T-helper 1 cell treated with Interleukin-12 subunit alpha and Interleukin-12 subunit beta and Interleukin-4 antibody, amounts not matched to agents 30 μg/mL and 1 μg/mL, for 36 hours (primary cell): ENCODE measurements around the gene CCDC40.

Experiments used
- H3K27ac Mint-ChIP-seq: one replicate; pipeline ENCODE4 v1.8.0; 2021; ENCODE audit warnings: mild to moderate bottlenecking, mixed read lengths
- H3K27me3 Mint-ChIP-seq: one replicate; pipeline ENCODE4 v1.8.0; 2021; ENCODE audit warnings: low read depth, mixed read lengths
- H3K36me3 Mint-ChIP-seq: one replicate; pipeline ENCODE4 v1.8.0; 2021; ENCODE audit warnings: low read depth, mixed read lengths
- H3K4me1 Mint-ChIP-seq: one replicate; pipeline ENCODE4 v1.8.0; 2021; ENCODE audit warnings: low read depth, mixed read lengths
- H3K4me3 Mint-ChIP-seq: one replicate; pipeline ENCODE4 v1.8.0; 2021; ENCODE audit warnings: mild to moderate bottlenecking, moderate library complexity, mixed read lengths
- H3K9me3 Mint-ChIP-seq: one replicate; pipeline ENCODE4 v1.8.0; 2021; ENCODE audit warnings: mixed read lengths

Gene CCDC40

DNA sequence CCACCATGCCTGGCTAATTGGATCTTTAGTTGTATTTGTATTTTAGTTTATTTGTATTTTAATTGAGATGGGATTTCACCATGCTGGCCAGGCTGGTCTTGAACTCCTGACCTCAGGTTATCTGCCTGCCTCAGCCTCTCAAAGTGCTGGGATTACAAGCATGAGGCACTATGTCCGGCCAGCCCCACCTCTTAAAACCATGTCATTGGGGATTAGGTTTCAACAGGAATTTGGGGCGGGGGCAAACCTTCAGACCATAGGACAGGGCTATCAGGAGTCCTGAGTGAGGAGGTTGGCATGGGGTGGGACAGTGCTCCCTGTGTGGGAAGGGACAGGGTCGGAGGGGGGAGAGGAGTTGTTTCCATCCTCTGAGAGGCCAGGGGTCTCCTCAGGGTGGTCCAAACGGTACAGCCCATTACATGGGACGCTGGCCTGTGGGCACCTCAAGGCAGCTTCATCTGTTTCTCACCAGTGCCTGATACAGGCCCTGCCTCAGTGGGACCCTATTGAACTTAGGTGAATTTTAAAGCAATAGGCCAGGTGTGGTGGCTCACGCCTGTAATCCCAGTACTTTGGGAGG is 86.6 kb downstream of the CCDC40 start:
- Mint-ChIP-seq H3K9me3 (no peaks in the 10 kb centered on the region), H3K36me3 (no peaks in the 10 kb centered on the region), H3K27ac (no peak overlapping the region), H3K4me3 (no peak overlapping the region), H3K4me1 (no peaks in the 10 kb centered on the region), H3K27me3 (peaks cover 6% of the 10 kb centered on the region)

DNA sequence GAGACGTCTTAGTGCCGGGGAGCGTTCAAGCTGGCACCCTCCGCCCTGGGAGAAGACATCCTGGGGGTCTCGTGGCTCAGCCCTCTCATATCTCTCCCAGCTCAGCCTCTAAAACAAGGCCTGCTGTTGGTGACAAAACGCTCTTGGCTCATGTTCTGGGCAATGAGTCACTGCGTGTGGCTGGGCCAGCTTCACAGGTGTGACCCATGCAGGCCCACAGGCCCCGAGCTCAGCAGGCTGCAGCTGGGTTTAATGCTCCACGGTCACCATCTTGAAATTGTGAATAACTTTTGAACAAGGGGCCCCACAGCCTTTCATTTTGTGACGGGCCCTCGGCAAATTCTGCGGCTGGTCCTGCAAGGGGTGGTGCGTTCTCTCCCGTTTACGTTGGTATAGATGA is 87.3 kb downstream of the CCDC40 start:
- peaks cover 13% of the 10 kb centered on the region for H3K27me3 Mint-ChIP-seq
- H3K4me3 Mint-ChIP-seq = no peak overlapping the region
- no peaks in the 10 kb centered on the region for H3K9me3 Mint-ChIP-seq
- H3K4me1 Mint-ChIP-seq = no peaks in the 10 kb centered on the region
- no peak overlapping the region for H3K27ac Mint-ChIP-seq
- H3K36me3 Mint-ChIP-seq = no peaks in the 10 kb centered on the region

DNA sequence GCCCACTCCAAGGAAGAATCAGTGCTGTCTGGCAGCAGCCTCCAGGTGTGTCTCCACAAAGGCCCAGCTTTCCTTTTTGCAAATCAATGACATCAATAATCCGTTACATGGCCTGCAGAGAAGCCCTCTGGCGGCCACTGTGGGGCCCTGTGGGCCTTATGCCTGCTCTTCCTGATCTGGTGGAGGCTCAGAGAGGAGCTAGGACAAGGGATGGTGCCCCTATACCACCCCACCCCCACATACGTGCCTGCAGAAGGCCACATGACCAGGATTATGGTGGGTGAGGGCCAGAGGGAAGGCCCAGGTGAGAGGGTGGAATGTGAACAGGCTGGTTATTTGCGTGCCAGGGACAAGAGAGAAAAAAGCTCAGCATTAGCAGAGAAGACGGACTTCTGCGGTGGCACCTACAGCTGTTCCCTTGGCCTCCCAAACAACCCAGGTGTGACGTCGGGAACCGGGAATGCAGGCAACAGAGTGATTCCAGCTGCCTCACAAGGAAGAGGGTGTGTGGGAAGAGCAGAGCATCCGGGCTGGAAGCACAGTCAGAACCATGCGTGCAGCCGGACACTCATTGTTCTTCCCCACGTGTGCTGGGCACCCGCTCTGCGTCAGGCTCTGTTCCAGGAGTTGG is 88.0 kb downstream of the CCDC40 start:
- H3K36me3 Mint-ChIP-seq = no peaks in the 10 kb centered on the region
- no peak overlapping the region for H3K4me3 Mint-ChIP-seq
- H3K9me3 Mint-ChIP-seq = no peaks in the 10 kb centered on the region
- no peak overlapping the region for H3K27ac Mint-ChIP-seq
- H3K27me3 Mint-ChIP-seq = peaks cover 20% of the 10 kb centered on the region
- H3K4me1 Mint-ChIP-seq = peaks cover 2% of the 10 kb centered on the region

DNA sequence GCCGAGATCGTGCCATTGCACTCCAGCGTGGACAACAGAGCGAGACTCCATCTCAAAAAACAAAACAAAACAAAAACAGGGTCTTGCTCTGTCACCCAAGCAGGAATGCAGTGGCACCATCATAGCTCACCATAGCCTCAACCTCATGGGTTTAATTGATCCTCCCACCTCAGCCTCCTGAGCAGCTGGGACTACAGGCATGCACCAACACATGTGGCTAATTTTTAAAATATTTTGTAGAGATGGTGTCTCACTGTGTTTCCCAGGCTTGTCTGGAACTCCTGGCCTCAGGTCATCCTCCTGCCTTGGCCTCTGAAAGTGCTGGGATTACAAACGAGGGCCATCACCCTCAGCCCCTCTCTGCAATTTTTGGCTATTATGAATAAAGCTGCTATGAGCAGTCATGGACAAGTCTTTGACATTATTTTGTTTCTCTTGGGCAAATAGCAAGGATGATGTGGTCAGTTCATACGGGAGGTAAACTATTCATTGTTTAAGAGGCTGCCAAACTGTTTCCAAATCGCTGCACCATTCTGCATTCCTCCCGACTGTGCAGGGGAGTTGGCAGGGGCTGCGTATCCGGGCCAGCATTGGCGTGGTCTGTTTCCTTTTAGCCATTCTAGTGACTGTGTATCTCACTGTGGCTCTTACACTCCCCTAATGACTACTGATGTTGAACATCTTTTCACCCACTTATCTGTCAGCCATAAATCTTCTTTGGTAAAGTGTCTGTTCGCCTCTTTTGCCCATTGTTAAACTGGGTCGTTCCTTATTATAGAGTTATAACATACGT is 89.4 kb downstream of the CCDC40 start:
- Mint-ChIP-seq H3K4me3 (no peak overlapping the region), H3K27ac (no peak overlapping the region), H3K36me3 (no peaks in the 10 kb centered on the region), H3K27me3 (peaks cover 24% of the 10 kb centered on the region), H3K9me3 (no peaks in the 10 kb centered on the region), H3K4me1 (peaks cover 2% of the 10 kb centered on the region)

DNA sequence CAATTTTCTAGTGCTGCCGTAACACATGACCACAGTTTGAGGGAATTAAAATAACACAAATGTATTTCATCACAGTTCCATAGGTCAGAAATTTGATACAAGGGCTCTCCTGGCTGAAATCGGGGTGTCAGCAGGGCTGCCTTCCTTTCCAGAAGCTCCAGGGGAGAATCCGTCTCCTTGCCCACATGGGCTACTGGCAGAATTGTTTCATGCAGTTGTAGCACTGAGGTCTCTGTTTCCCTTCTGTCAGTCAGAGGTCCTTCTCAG is 89.9 kb downstream of the CCDC40 start:
- Mint-ChIP-seq H3K4me3 (no peak overlapping the region), H3K9me3 (no peaks in the 10 kb centered on the region), H3K27me3 (peaks cover 24% of the 10 kb centered on the region), H3K4me1 (peaks cover 2% of the 10 kb centered on the region), H3K36me3 (no peaks in the 10 kb centered on the region), H3K27ac (no peak overlapping the region)

DNA sequence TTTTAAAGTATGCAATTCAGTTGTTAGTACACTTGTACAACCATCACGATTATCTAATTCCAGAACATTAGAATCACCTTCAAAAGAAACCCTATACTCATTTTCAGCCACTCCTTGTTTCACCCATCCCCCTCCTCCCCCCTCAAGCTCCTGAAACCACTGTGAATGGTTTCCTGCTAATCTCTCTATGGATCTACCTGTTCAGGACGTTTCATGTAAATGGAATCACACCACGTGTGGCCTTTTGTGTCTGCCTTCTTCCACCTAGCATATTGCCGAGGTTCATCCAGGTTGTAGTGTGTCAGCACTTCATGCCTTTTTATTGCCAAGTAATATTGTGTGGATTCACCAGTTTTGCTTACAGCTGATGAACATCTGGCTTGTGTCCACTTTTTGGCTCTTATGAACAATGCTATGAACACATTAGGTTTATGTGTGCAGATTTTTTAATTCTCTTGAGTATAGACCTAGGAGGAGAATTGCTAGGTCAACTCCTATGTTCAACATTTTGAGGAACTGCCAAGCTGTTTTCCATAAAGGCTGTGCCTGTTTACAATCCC is 92.6 kb downstream of the CCDC40 start:
- peaks cover 2% of the 10 kb centered on the region for H3K4me1 Mint-ChIP-seq
- peaks cover 15% of the 10 kb centered on the region for H3K36me3 Mint-ChIP-seq
- H3K27ac Mint-ChIP-seq = no peak overlapping the region
- no peaks in the 10 kb centered on the region for H3K9me3 Mint-ChIP-seq
- H3K27me3 Mint-ChIP-seq = peaks cover 24% of the 10 kb centered on the region
- no peak overlapping the region for H3K4me3 Mint-ChIP-seq

DNA sequence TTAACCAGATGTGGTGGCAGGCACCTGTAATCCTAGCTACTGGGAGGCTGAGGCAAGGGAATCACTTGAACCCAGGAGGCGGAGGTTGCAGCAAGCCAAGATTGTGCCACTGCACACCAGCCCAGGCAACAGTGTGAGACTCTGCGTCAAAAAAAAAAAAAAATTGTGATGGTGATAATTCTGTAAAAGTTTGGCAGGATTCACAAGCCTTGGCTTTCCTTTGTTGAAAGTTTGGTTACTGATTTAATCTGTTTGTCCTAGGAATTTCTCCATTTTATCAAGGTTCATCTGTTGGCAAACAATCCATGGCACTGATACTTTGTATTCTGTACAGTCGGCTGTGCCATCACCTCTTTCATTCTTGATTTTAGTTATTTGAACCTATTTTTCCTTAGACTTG is 94.5 kb downstream of the CCDC40 start:
- Mint-ChIP-seq H3K27me3 (peaks cover 24% of the 10 kb centered on the region), H3K36me3 (peaks cover 26% of the 10 kb centered on the region), H3K9me3 (no peaks in the 10 kb centered on the region), H3K27ac (no peak overlapping the region), H3K4me1 (peaks cover 2% of the 10 kb centered on the region), H3K4me3 (no peak overlapping the region)

DNA sequence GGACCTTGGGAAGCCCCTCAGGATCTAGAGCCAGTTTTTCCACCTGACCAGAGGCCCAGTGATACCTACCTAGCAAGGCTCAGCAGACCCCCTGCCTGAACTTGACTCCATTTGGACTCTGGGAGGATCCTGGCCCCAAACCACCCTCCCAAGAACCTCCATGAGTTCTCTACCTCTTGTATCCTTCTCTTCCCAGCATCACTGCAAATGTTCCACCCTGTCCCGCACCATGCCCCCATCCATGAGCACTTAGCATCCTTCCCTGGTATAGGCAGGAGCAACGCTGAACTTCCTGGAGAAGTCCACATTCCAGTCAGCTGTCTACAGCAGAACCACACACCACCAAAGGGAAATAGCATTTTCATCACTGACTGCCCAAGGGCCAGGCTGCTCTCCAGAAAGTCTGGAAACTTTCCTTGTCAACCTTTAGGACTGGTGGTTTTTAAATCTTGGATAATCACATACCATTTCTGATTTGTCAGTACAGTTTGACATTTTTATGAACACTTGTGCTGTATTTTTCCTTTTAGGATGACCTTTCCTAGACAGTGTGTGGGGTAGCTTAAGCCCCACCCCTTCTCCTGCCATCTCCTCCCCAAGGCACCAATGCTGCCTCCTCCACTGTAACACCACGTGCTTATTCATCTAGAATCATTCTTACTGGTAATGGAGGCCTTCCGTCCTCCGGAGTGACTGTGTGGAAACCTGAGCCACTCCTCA is 96.6 kb downstream of the CCDC40 start:
- Mint-ChIP-seq H3K4me3 (no peak overlapping the region), H3K27ac (no peak overlapping the region), H3K36me3 (peaks cover 40% of the 10 kb centered on the region), H3K9me3 (no peaks in the 10 kb centered on the region), H3K4me1 (peaks cover 2% of the 10 kb centered on the region), H3K27me3 (peaks cover 18% of the 10 kb centered on the region)

DNA sequence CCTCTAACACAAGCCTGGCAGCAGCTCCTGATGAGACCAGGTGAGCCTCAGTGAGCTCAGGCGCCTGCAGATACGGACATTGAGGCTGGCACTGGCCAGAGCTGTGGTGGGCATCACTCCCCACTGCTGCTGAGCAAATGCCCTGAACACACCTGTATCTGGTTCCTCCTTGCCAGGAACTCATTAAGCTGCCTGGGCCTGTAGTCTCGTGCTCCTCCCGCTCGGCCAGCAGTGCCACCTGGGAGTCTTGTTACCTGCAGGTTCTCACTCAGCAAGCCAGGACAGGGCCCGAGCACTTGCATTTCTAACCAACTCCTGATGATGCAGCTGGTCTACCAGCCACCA is 97.2 kb downstream of the CCDC40 start:
- Mint-ChIP-seq H3K9me3 (no peaks in the 10 kb centered on the region), H3K27me3 (peaks cover 13% of the 10 kb centered on the region), H3K4me1 (peaks cover 2% of the 10 kb centered on the region), H3K27ac (no peak overlapping the region), H3K36me3 (peaks cover 45% of the 10 kb centered on the region), H3K4me3 (no peak overlapping the region)

DNA sequence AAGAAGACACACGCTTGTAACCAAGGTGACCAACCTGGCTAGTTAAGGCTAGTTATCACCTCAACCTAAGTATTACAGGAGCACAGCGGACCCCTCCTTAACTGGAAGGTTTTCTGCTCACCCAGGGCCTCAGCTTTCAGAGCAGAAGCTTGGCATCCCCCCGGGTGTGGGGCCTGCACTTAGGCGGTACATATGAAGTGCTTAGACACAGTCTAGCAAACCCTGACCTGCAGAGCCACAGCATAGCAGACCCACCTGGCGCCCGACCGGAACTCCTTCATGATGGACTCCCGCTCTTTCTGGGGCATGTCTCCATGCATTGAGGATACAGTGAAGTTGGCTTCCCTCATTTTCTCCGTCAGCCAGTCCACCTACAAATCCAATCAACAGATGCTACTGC is 100.7 kb downstream of the CCDC40 start:
- Mint-ChIP-seq H3K27ac (no peak overlapping the region), H3K4me1 (peaks cover 5% of the 10 kb centered on the region), H3K9me3 (no peaks in the 10 kb centered on the region), H3K36me3 (peaks cover 69% of the 10 kb centered on the region), H3K27me3 (no peaks in the 10 kb centered on the region), H3K4me3 (no peak overlapping the region)

DNA sequence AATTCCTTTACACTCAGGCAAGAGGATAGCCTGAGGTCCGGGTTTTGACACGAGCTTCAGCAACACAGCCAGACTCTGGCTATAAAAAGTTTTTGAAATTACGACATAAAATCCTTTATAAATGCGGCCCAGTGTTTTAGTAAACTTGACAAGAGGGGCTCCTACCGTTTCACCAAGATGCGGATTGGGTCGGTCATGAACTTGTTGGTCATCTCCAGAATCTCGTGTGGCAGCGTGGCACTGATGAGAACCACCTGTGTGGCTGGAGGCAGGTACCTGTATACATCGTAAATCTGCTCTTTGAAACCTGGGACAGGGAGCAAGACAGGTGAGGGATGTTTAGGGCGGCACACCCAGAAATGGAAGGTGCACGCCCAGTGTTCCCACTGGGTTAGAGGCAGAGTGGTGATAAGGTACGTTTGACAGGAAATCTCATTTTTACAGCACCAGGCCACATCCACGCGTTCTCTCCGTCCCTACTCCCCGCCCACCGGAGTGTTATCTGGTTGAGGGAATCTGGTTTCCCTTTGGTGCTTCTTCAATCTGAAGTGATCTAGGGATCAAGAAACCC is 102.5 kb downstream of the CCDC40 start:
- no peaks in the 10 kb centered on the region for H3K9me3 Mint-ChIP-seq
- H3K36me3 Mint-ChIP-seq = peaks cover 65% of the 10 kb centered on the region
- H3K4me3 Mint-ChIP-seq = no peak overlapping the region
- no peak overlapping the region for H3K27ac Mint-ChIP-seq
- H3K27me3 Mint-ChIP-seq = no peaks in the 10 kb centered on the region
- peaks cover 7% of the 10 kb centered on the region for H3K4me1 Mint-ChIP-seq

DNA sequence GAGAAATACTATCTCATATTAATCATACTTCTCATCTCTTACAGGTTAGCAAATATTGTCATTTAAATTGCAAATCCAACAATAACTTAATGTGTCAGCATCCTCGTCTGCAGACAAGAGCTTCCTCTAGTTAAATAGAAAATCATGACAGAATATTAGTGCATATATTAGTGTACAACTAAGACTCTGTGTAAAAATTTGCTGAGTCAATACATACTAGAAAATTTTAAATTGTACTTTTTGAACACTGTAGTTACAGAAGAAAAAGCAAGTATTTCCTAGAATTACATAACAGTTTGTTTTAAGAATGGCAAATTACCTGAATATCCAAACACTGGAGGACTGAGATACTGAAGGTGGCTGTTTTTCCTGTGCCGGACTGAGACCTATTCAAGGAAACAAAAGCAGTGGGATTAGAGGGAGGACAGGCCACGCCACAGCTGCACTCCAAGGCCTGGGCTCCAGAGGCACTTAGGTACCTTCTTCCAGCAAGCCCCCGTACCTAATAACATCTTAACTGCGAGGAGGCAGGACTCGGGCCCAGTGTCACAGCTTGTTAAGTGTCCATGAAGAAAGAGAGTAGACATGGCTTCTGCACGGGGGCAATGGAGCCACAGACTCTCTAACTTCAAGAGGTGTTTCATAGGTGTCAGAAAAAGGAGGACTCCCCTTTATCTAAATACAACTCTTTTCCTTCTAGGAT is 105.2 kb downstream of the CCDC40 start:
- peaks cover 61% of the 10 kb centered on the region for H3K36me3 Mint-ChIP-seq
- H3K4me1 Mint-ChIP-seq = peaks cover 25% of the 10 kb centered on the region
- no peaks in the 10 kb centered on the region for H3K9me3 Mint-ChIP-seq
- H3K27ac Mint-ChIP-seq = no peak overlapping the region
- no peak overlapping the region for H3K4me3 Mint-ChIP-seq
- H3K27me3 Mint-ChIP-seq = no peaks in the 10 kb centered on the region

DNA sequence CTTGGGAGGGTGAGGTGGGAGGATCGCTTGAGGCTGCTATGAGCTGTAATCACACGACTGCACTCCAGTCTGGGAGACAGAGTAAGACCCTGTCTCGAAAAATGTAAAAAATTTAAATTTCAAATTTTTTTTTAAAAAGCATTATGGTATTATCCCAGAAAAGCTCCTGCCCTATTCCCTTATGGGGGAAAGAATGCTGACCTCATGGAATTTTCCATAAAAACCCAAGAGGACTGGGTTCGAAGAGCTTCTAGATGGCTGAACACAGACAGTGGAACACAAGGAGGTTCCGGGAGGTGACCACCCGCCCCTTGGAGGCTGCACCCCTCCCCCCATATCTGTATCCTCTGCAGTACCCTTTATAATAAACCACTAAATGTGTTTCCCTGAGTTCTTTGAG is 106.5 kb downstream of the CCDC40 start:
- H3K27ac Mint-ChIP-seq = no peak overlapping the region
- no peak overlapping the region for H3K4me3 Mint-ChIP-seq
- peaks cover 48% of the 10 kb centered on the region for H3K36me3 Mint-ChIP-seq
- H3K27me3 Mint-ChIP-seq = no peaks in the 10 kb centered on the region
- H3K9me3 Mint-ChIP-seq = no peaks in the 10 kb centered on the region
- peaks cover 25% of the 10 kb centered on the region for H3K4me1 Mint-ChIP-seq
